Adrenal gland (tissue), 12 donors: Measurements from ENCODE around the gene SLC9B1. TPM values are rescaled to one million over a fixed set of nuclear protein-coding genes. Genes with fewer than 3 reads are reported as not detected.

Experiments used
- DNase-seq, 7 donors: peaks; one replicate each; pipeline ENCODE4 v3.0.0-alpha.2; 2019 to 2020
- H3K27ac ChIP-seq, 5 donors: fragments of 200-600 bp; sonication (generic) in 4 of 5; 1 replicate in 3 of 5; 2 replicates in 2 of 5; pipeline versions ENCODE4 v1.5.1 to v1.8.0; 2016 to 2020; ENCODE audit warnings: mild to moderate bottlenecking in 1 of 5
- H3K27me3 ChIP-seq: fragments of 200-600 bp; 2 replicates; pipeline ENCODE4 v1.8.0; 2021
- H3K36me3 ChIP-seq, 2 donors: fragments of 200-600 bp; replicated peaks in 1 of 2; 1 replicate in 1 of 2; 2 replicates in 1 of 2; pipeline versions ENCODE4 v1.5.1 to v1.8.0; 2018 to 2022
- H3K4me1 ChIP-seq, 2 donors: fragments of 200-600 bp; replicated peaks in 1 of 2; 1 replicate in 1 of 2; 2 replicates in 1 of 2; pipeline versions ENCODE4 v1.5.1 to v1.8.0; 2018 to 2021
- H3K4me3 ChIP-seq, 4 donors: fragments of 200-600 bp; sonication (generic) in 3 of 4; one replicate each; pipeline ENCODE4 v1.5.1; 2016 to 2018
- H3K9me3 ChIP-seq, 3 donors: fragments of 200-600 bp; sonication (generic) in 1 of 3; replicated peaks in 1 of 3; 1 replicate in 2 of 3; 2 replicates in 1 of 3; pipeline versions ENCODE4 v1.5.1 to v1.8.0; 2016 to 2021
- CTCF ChIP-seq, 6 experiments: fragments of 450-650 bp in 4 of 6; fragments of 200-600 bp in 2 of 6; sonication (generic) in 1 of 6; IDR thresholded peaks; 1 replicate in 5 of 6; 2 replicates in 1 of 6; pipeline versions ENCODE4 v1.5.1 to v1.8.0; 2016 to 2021; ENCODE audit warnings: antibody characterized with exemption in 6 of 6, mild to moderate bottlenecking in 2 of 6, moderate library complexity in 1 of 6
- POLR2A ChIP-seq, 2 donors: fragments of 450-650 bp; IDR thresholded peaks; one replicate each; pipeline ENCODE4 v1.6.1; 2017; ENCODE audit warnings: antibody characterized with exemption in 2 of 2, mild to moderate bottlenecking in 2 of 2, moderate library complexity in 1 of 2
- WGBS, 4 donors: extraction: QIAGEN DNeasy Blood & Tissue Kit in 2 of 4; methylation state at CpG; one replicate each; pipeline versions ENCODE4 v1.1.5 to v1.1.7; 2013 to 2017; 5-methylcytosine and 5-hydroxymethylcytosine counted together
- intact Hi-C, 2 donors: fragments of 100-400 bp; cut with DNase I; formaldehyde crosslinking; loops; one replicate each; pipeline versions ENCODE4 v1.14.1 to v1.15.0; 2022 to 2023
- polyA plus RNA-seq, 3 donors: library from polyadenylated mRNA; stranded (reverse); fragments of 200-250 nt in 2 of 3; fragments of 350-450 nt in 1 of 3; fragmentation: Illumina TruSeq in 1 of 3; extraction: RNeasy Lipid Tissue Mini Kit (QIAGEN cat#74804) in 1 of 3; gene quantifications; one replicate each; pipeline ENCODE4 v1.2.3, GENCODE V29; 2013 to 2014
- total RNA-seq, 9 donors: library from RNA; depleted of rRNA in 4 of 9; stranded (reverse); fragments of >200 nt in 4 of 9; fragments of 120-200 nt in 1 of 9; fragmentation: NEBNext Ultra II Directional in 1 of 9; extraction: Animal tissue kit (Norgen Biotek cat#: 25700) in 1 of 9; gene quantifications; one replicate each; pipeline versions ENCODE4 v1.1.0 to v1.2.4, GENCODE V29; 2013 to 2023
- donor health status: healthy with polysubstance abuse.
- donor health status: Bipolar disorder and iron deficiency.
- donor health status: DM: yes; HTN: yes; CAD: no.
- donor health status: DM: no; HTN: no; CAD: no.
- donor health status: DM: no; HTN: no; CAD: no.
- donor health status: DM: yes; HTN: yes; CAD: no.

Gene SLC9B1
- total and polyA plus RNA-seq, 12 donors, result 0.32 to 3.3 (median 1.5) TPM; not detected in 1

- WGBS, 4 donors, result 73 to 96% (median 87%) methylated on average over 1 of the region's 1 CpG
- TF ChIP-seq POLR2A (IDR thresholded peaks at IDR 0.05) (no peak), CTCF (IDR thresholded peaks at IDR 0.05) (no peak)
- intact Hi-C loops, result no loop called here
- H3K4me1 ChIP-seq, result peaks cover 0 to 1% of the 10 kb centered on the region in 2 donors
- H3K27me3 ChIP-seq, result no peaks in the 10 kb centered on the region
- no peak overlapping the region for H3K4me3 ChIP-seq
- H3K9me3 ChIP-seq, result peaks cover 0 to 7% (median 0%) of the 10 kb centered on the region in 3 donors
- DNase-seq, result no peak
- H3K36me3 ChIP-seq, result no peaks in the 10 kb centered on the region
- peak overlapping the region in 1 of 5 donors; percentile 0 for H3K27ac ChIP-seq
Observed at GRCh38 chr4:102862016-102862415, 157.5 kb downstream of the SLC9B1 start.

- 91 to 100% (median 93%) methylated on average over 2 of the region's 2 CpGs for WGBS, 4 donors
- H3K9me3 ChIP-seq, result peaks cover 0 to 7% (median 0%) of the 10 kb centered on the region in 3 donors
Observed at GRCh38 chr4:102860611-102861324, 158.7 kb downstream of the SLC9B1 start.

GRCh38 chr4:102858828-102859464 lies 160.6 kb downstream of the SLC9B1 start:
- no peaks in the 10 kb centered on the region for H3K4me1 ChIP-seq
- 90 to 93% (median 91%) methylated on average over 2 of the region's 2 CpGs for WGBS, 4 donors
- DNase-seq, result no peak

More at GRCh38 chr4:102860611-102861324, 158.7 kb downstream of the SLC9B1 start:
- intact Hi-C loops, result no loop called here
- Histone ChIP-seq H3K36me3 (no peaks in the 10 kb centered on the region), H3K4me1 (no peaks in the 10 kb centered on the region), H3K27ac (no peak overlapping the region), H3K27me3 (no peaks in the 10 kb centered on the region), H3K4me3 (no peak overlapping the region)
- DNase-seq, result no peak
- TF ChIP-seq CTCF (IDR thresholded peaks at IDR 0.05), result no peak
- TF ChIP-seq POLR2A (IDR thresholded peaks at IDR 0.05), result no peak

More at GRCh38 chr4:102858828-102859464, 160.6 kb downstream of the SLC9B1 start:
- Histone ChIP-seq H3K27me3 (no peaks in the 10 kb centered on the region), H3K9me3 (peaks cover 0 to 7% (median 0%) of the 10 kb centered on the region in 3 donors), H3K36me3 (no peaks in the 10 kb centered on the region), H3K27ac (no peak overlapping the region), H3K4me3 (no peak overlapping the region)
- TF ChIP-seq POLR2A (IDR thresholded peaks at IDR 0.05), result no peak
- no peak for TF ChIP-seq CTCF (IDR thresholded peaks at IDR 0.05)
- intact Hi-C loops, result no loop called here

Other genes with a start within 250 kb of the SLC9B1 start
- gene UBE2D3, start 192.2 kb downstream of the SLC9B1 start, total RNA-seq, result 100 to 1,000 TPM; 318 to 523 (median 411) TPM
- gene UBE2D3, start 192.2 kb downstream of the SLC9B1 start, polyA plus RNA-seq, result 100 to 1,000 TPM; 178 to 709 (median 214) TPM
- 10 to 100 TPM; 20.5 to 50.4 (median 34.4) TPM for gene CISD2, start 150.7 kb downstream of the SLC9B1 start, total RNA-seq
- gene CISD2, start 150.7 kb downstream of the SLC9B1 start, polyA plus RNA-seq, result 10 to 100 TPM; 13.5 to 64.6 (median 13.7) TPM
- gene SLC9B2, start 57.1 kb upstream of the SLC9B1 start, total RNA-seq, result 10 to 100 TPM in 7 of 9 donors, 1 to 10 TPM in 2; 7.2 to 16.3 (median 14.3) TPM
- 10 to 100 TPM; 12.4 to 14.8 (median 13.3) TPM for gene SLC9B2, start 57.1 kb upstream of the SLC9B1 start, polyA plus RNA-seq
- gene BDH2, start 80.1 kb upstream of the SLC9B1 start, total RNA-seq, result 100 to 1,000 TPM in 8 of 9 donors, 10 to 100 TPM in 1; 84.6 to 209 (median 115) TPM
- gene BDH2, start 80.1 kb upstream of the SLC9B1 start, polyA plus RNA-seq, result 100 to 1,000 TPM; 101 to 169 (median 111) TPM
- 1 to 10 TPM in 4 of 9 donors, under 1 TPM in 5; 0.28 to 5.7 (median 0.98) TPM for gene CENPE, start 178.6 kb upstream of the SLC9B1 start, total RNA-seq
- under 1 TPM; 0.17 to 0.86 (median 0.32) TPM for gene CENPE, start 178.6 kb upstream of the SLC9B1 start, polyA plus RNA-seq